NCI-H510A treated with DMSO at 0.1 percent for 48 hours (cell line): Measurements from ENCODE around the gene JTB.
A peak's percentile ranks its signal among the peaks of the same experiment; 100 is the strongest.
"Not testable (repeated sequence)": the region's sequence is repeated elsewhere in the genome, so short reads cannot be mapped to it uniquely, and the experiment has no call there.

Source experiments
- DNase-seq: peaks from one replicate; lab custom pipeline; 2025; lab: John Stamatoyannopoulos, UW

Gene JTB

GRCh38 chr1:153977250-153978240 is at the start of gene JTB:
Gene JTB (minus strand): TSS chr1:153977674. CDS start chr1:153977252, 422 bp downstream.
- DNase-seq: peak; percentile 77

GRCh38 chr1:154019940-154020339 is 42.5 kb upstream of the JTB start:
- no peak for DNase-seq

GRCh38 chr1:154019269-154019668 is 41.8 kb upstream of the JTB start:
- no peak for DNase-seq

- no peak for DNase-seq
Observed at GRCh38 chr1:154014154-154014907, 36.9 kb upstream of the JTB start.

- DNase-seq: not testable (repeated sequence)
Observed at GRCh38 chr1:154012543-154012942, 35.1 kb upstream of the JTB start.

GRCh38 chr1:154012129-154012528 is 34.7 kb upstream of the JTB start:
- DNase-seq: no peak

GRCh38 chr1:154006136-154006535 is 28.7 kb upstream of the JTB start:
- DNase-seq: no peak

- DNase-seq: no peak
Observed at GRCh38 chr1:154000420-154000819, 22.9 kb upstream of the JTB start.

GRCh38 chr1:153996882-153997281 is 19.4 kb upstream of the JTB start:
- DNase-seq: not testable (repeated sequence)

- no peak for DNase-seq
Observed at GRCh38 chr1:153995640-153996039, 18.2 kb upstream of the JTB start.

- DNase-seq: no peak
Observed at GRCh38 chr1:153995202-153995601, 17.7 kb upstream of the JTB start.

GRCh38 chr1:153991806-153992205 is 14.3 kb upstream of the JTB start:
- DNase-seq: no peak

- no peak for DNase-seq
Observed at GRCh38 chr1:153991151-153991630, 13.7 kb upstream of the JTB start.

GRCh38 chr1:153990468-153991150 is 13.1 kb upstream of the JTB start, which contains the start of gene RPS27:
Gene RPS27 (plus strand): TSS chr1:153990762. CDS start chr1:153990797, 35 bp downstream.
- peak; percentile 99 for DNase-seq

- no peak for DNase-seq
Observed at GRCh38 chr1:153987621-153988020, 10.1 kb upstream of the JTB start.

- peak; percentile 87 for DNase-seq
Observed at GRCh38 chr1:153985941-153986761, 8.7 kb upstream of the JTB start, which contains the start of gene RAB13. Gene RAB13 (minus strand): TSS chr1:153986339. CDS start chr1:153986236, 103 bp downstream.

- DNase-seq: no peak
Observed at GRCh38 chr1:153985341-153985912, 8.0 kb upstream of the JTB start.

- no peak for DNase-seq
Observed at GRCh38 chr1:153984123-153984894, 6.8 kb upstream of the JTB start.

- not testable (repeated sequence) for DNase-seq
Observed at GRCh38 chr1:153981735-153982134, 4.3 kb upstream of the JTB start.

- DNase-seq: not testable (repeated sequence)
Observed at GRCh38 chr1:153979091-153979490, 1.6 kb upstream of the JTB start.
